ENCODE data around the gene NBEA. TPM values are rescaled to one million over a fixed set of nuclear protein-coding genes. Genes with fewer than 3 reads are reported as not detected.
"Not testable (repeated sequence)": the region's sequence is repeated elsewhere in the genome, so short reads cannot be mapped to it uniquely, and the experiment has no call there.

The NBEA gene
- total RNA-seq, 3 donors from 2014 or later = 3.5 to 27.2 (median 5.2) TPM

- H3K4me1 ChIP-seq (ENCODE audit: low read depth) = no peaks in the 10 kb centered on the region
- H3K4me3 ChIP-seq = no peak overlapping the region
- TF ChIP-seq CTCF (IDR thresholded peaks at IDR 0.05) = no peak
- intact Hi-C loops (cut with DNase I, micrococcal nuclease) = no loop called here
- no peak for DNase-seq
- H3K9me3 ChIP-seq = no peaks in the 10 kb centered on the region
- no peaks in the 10 kb centered on the region for H3K36me3 ChIP-seq (ENCODE audit: low read depth)
- ATAC-seq = no peak
Measured at GRCh38 chr13:34959489-34959888, 17.4 kb downstream of the NBEA start.

DNA sequence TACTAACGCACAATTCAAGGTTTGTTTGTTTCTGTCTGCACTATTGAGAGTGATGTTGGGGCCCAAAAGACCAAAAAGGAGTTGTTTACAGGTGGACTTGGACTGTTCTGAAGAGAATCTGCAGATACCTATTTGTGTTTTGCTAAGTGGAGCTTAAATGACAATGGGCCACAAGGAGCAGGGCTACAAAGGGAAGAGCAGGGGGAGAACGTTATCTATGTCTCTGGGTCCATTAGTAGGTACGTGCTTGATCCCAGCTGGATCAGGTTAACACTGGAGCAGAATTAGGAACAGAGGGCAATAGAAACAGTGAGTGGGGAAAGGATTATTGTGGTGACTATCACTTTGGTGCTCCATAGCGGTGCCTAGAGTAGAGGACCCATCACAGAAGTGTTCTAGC is 22.5 kb downstream of the NBEA start:
- no peak for ATAC-seq
- Histone ChIP-seq H3K36me3 (ENCODE audit: low read depth) (no peaks in the 10 kb centered on the region), H3K9me3 (no peaks in the 10 kb centered on the region), H3K4me3 (no peak overlapping the region), H3K4me1 (ENCODE audit: low read depth) (no peaks in the 10 kb centered on the region)
- intact Hi-C loops (cut with DNase I, micrococcal nuclease) = no loop called here
- no peak for DNase-seq
- no peak for TF ChIP-seq CTCF (IDR thresholded peaks at IDR 0.05)

DNA sequence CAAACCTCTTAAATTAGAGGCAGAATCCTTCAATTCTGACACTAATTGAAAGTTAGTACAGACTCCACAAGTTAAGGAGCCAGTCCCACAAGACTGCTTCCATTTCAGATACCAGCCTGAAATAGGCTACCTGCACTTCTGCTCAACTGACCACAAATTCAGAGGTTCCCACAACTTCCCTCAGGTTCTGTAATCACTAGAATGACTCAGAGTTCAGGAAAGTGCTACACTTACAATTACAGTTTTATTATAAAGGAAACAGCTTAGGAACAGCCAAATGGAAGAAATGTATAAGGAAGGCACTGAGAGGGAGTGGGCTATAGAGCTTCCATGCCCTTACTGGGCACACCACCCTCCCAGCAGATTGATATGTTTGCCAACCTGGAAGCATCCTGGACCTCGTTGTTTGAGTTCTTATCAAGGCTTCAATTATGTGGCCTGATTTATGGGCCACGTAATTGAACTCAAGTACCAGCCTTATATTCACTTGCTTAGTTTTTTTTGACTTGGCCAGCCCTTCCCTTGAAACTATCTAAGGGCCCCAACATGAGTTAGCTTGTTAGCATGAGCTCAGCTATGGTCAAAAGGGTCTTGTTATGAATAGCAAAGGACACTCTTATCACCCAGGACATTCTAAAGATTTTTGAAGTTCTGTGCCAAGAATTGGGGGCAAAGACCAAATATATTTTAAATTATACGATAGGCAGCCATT is 25.9 kb downstream of the NBEA start:
- Histone ChIP-seq H3K36me3 (ENCODE audit: low read depth) (no peaks in the 10 kb centered on the region), H3K4me1 (ENCODE audit: low read depth) (no peaks in the 10 kb centered on the region), H3K4me3 (no peak overlapping the region), H3K9me3 (peaks cover 3% of the 10 kb centered on the region)
- no peak for DNase-seq
- TF ChIP-seq CTCF (IDR thresholded peaks at IDR 0.05) = no peak
- intact Hi-C loops (cut with DNase I, micrococcal nuclease) = no loop called here
- peak; percentile 86 for ATAC-seq

DNA sequence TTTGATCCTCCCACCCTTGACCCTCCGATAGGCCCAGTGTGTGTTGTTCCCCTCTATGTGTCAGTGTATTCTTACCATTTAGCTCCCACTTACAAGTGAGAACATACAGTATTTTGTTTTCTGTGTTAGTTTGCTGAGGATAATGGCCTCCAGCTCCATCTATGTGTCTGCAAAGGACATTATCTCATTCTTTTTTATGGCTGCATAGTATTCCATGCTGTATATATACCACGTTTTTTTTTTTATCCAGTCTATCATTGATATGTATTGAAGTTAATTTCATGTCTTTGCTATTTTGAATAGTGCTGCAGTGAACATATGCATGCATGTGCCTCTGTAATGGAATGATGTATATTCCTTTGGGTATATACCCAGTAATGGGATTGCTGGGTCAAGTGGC is 27.5 kb downstream of the NBEA start:
- H3K36me3 ChIP-seq (ENCODE audit: low read depth); H3K9me3 ChIP-seq; DNase-seq; H3K4me3 ChIP-seq; H3K4me1 ChIP-seq (ENCODE audit: low read depth); ATAC-seq; intact Hi-C loops (cut with DNase I, micrococcal nuclease): not testable (repeated sequence)

DNA sequence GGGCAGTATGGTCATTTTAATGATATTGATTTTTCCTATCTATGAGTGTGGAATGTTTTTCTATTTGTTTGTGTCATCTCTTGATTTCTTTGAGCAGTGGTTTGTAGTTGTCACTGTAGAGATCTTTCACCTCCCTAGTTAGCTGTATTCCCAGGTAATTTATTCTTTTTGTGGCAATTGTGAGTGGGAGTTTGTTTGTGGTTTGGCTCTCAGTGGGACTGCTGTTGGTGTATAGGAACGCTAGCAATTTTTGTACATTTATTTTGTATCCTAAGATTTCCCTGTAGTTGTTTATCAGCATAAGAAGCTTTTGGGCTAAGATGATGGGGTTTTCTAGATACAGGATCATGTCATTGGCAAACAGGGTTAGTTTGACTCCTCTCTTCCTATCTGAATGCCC is 28.9 kb downstream of the NBEA start:
- ATAC-seq = no peak
- DNase-seq = no peak
- intact Hi-C loops (cut with DNase I, micrococcal nuclease) = no loop called here
- Histone ChIP-seq H3K4me3 (no peak overlapping the region), H3K4me1 (ENCODE audit: low read depth) (no peaks in the 10 kb centered on the region), H3K9me3 (peaks cover 3% of the 10 kb centered on the region), H3K36me3 (ENCODE audit: low read depth) (no peaks in the 10 kb centered on the region)
- TF ChIP-seq CTCF (IDR thresholded peaks at IDR 0.05) = no peak

GRCh38 chr13:34971473-34971872 is 29.4 kb downstream of the NBEA start:
- no peaks in the 10 kb centered on the region for H3K36me3 ChIP-seq (ENCODE audit: low read depth)
- H3K4me3 ChIP-seq = no peak overlapping the region
- no peaks in the 10 kb centered on the region for H3K4me1 ChIP-seq (ENCODE audit: low read depth)
- no peak for TF ChIP-seq CTCF (IDR thresholded peaks at IDR 0.05)
- intact Hi-C loops (cut with DNase I, micrococcal nuclease) = no loop called here
- DNase-seq (no peak), ATAC-seq (no peak)
- peaks cover 3% of the 10 kb centered on the region for H3K9me3 ChIP-seq

- intact Hi-C loops (cut with DNase I, micrococcal nuclease); H3K4me1 ChIP-seq (ENCODE audit: low read depth); DNase-seq; ATAC-seq; H3K4me3 ChIP-seq; H3K36me3 ChIP-seq (ENCODE audit: low read depth): not testable (repeated sequence)
- H3K9me3 ChIP-seq = peaks cover 30% of the 10 kb centered on the region
Measured at GRCh38 chr13:34985199-34985598, 43.1 kb downstream of the NBEA start.
